Panc1 (cell line): ENCODE data around the gene PICALM.

ENCODE experiments used
- POLR2AphosphoS5 ChIP-seq: IDR thresholded peaks from 2 replicates; pipeline ENCODE4 v1.6.1; 2012; ENCODE audit warnings: mild to moderate bottlenecking, low read depth, low read length, moderate library complexity
- REST ChIP-seq, 2 experiments: IDR thresholded peaks; 2 replicates each; pipeline ENCODE4 v1.6.1; 2011 to 2012; ENCODE audit warnings: low read depth in 2 of 2, control low read depth in 1 of 2, low read length in 1 of 2, mild to moderate bottlenecking in 1 of 2, moderate library complexity in 1 of 2; ENCODE audit not compliant: insufficient read depth in 1 of 2
- SIN3A ChIP-seq: IDR thresholded peaks from 2 replicates; pipeline ENCODE4 v1.6.1; 2012; ENCODE audit warnings: low read depth, mild to moderate bottlenecking, low read length, moderate library complexity, borderline replicate concordance; ENCODE audit not compliant: insufficient read depth
- TF ChIP-seq, protein P1 (sequence below): fragments of 450-650 bp; IDR thresholded peaks from 2 replicates; pipeline ENCODE4 v1.5.1; 2017; ENCODE audit warnings: mild to moderate bottlenecking

GRCh38 chr11:86101493-86101892, 32.6 kb upstream of the PICALM start:
- TF ChIP-seq, protein P1, sequence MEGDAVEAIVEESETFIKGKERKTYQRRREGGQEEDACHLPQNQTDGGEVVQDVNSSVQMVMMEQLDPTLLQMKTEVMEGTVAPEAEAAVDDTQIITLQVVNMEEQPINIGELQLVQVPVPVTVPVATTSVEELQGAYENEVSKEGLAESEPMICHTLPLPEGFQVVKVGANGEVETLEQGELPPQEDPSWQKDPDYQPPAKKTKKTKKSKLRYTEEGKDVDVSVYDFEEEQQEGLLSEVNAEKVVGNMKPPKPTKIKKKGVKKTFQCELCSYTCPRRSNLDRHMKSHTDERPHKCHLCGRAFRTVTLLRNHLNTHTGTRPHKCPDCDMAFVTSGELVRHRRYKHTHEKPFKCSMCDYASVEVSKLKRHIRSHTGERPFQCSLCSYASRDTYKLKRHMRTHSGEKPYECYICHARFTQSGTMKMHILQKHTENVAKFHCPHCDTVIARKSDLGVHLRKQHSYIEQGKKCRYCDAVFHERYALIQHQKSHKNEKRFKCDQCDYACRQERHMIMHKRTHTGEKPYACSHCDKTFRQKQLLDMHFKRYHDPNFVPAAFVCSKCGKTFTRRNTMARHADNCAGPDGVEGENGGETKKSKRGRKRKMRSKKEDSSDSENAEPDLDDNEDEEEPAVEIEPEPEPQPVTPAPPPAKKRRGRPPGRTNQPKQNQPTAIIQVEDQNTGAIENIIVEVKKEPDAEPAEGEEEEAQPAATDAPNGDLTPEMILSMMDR = no peak
- no peak for TF ChIP-seq POLR2AphosphoS5
- no peak for TF ChIP-seq SIN3A
- TF ChIP-seq REST (IDR thresholded peaks at IDR 0.05; ENCODE audit: insufficient read depth in 1 of 2, low read depth in 2 of 2, low read length in 1 of 2) = no peak
